Sigmoid colon (tissue), 7 donors: ENCODE data around the gene SYNJ2. TPM values are rescaled to one million over a fixed set of nuclear protein-coding genes. Genes with fewer than 3 reads are reported as not detected.

Source experiments
- DNase-seq: peaks from one replicate; pipeline ENCODE4 v3.0.0-alpha.2; 2019
- H3K27ac ChIP-seq, 4 donors: fragments of 200-600 bp; sonication (generic); one replicate each; pipeline ENCODE4 v1.5.1; 2016 to 2019; ENCODE audit warnings: mild to moderate bottlenecking in 1 of 4
- H3K27me3 ChIP-seq, 3 donors: fragments of 200-600 bp; sonication (generic); one replicate each; pipeline ENCODE4 v1.5.1; 2019; ENCODE audit warnings: mild to moderate bottlenecking in 1 of 3
- H3K36me3 ChIP-seq, 4 donors: fragments of 200-600 bp; sonication (generic); one replicate each; pipeline ENCODE4 v1.5.1; 2016 to 2019
- H3K4me1 ChIP-seq, 4 donors: fragments of 200-600 bp; sonication (generic); one replicate each; pipeline ENCODE4 v1.5.1; 2017 to 2019
- H3K4me3 ChIP-seq, 4 donors: fragments of 200-600 bp; sonication (generic); one replicate each; pipeline ENCODE4 v1.5.1; 2017 to 2019; ENCODE audit warnings: mild to moderate bottlenecking in 2 of 4, moderate library complexity in 1 of 4
- H3K9me3 ChIP-seq, 4 donors: fragments of 200-600 bp in 3 of 4; sonication (generic) in 3 of 4; one replicate each; pipeline versions ENCODE4 v1.5.1 to v1.6.1; 2013 to 2019
- EP300 ChIP-seq, 4 donors: sonication (generic); formaldehyde crosslinking; IDR thresholded peaks; one replicate each; pipeline ENCODE4 v1.6.1; 2017; ENCODE audit warnings: antibody characterized with exemption in 4 of 4
- POLR2A ChIP-seq, 2 donors: fragments of 450-650 bp; IDR thresholded peaks; one replicate each; pipeline ENCODE4 v1.6.1; 2016; ENCODE audit warnings: antibody characterized with exemption in 2 of 2, mild to moderate bottlenecking in 2 of 2, moderate library complexity in 2 of 2
- POLR2AphosphoS5 ChIP-seq, 4 donors: sonication (generic); formaldehyde crosslinking; IDR thresholded peaks; one replicate each; pipeline ENCODE4 v1.6.1; 2017; ENCODE audit warnings: antibody characterized with exemption in 4 of 4
- WGBS, 2 donors: extraction: QIAGEN DNeasy Blood & Tissue Kit; methylation state at CpG; one replicate each; pipeline ENCODE4 v1.1.7; 2013; 5-methylcytosine and 5-hydroxymethylcytosine counted together
- intact Hi-C: fragments of 100-400 bp; cut with DNase I; formaldehyde crosslinking; loops from one replicate; pipeline ENCODE4 v1.15.1; 2023
- polyA plus RNA-seq, 3 donors: library from polyadenylated mRNA; stranded (reverse); fragments of 200-250 nt; gene quantifications; one replicate each; pipeline ENCODE4 v1.2.3, GENCODE V29; 2013
- total RNA-seq, 4 donors: library from RNA; depleted of rRNA; stranded (reverse); fragments of >200 nt; gene quantifications; one replicate each; pipeline ENCODE4 v1.1.0, GENCODE V29; 2016
- TF ChIP-seq, protein P1 (sequence below), 4 experiments: fragments of 450-650 bp in 3 of 4; fragments of 200-600 bp in 1 of 4; IDR thresholded peaks; one replicate each; pipeline ENCODE4 v1.5.1; 2016 to 2019; ENCODE audit warnings: antibody characterized with exemption in 4 of 4, mild to moderate bottlenecking in 3 of 4, moderate library complexity in 2 of 4
- donor health status: healthy with polysubstance abuse.
- donor health status: Bipolar disorder and iron deficiency.
- donor health status: healthy.

The SYNJ2 gene
- total and polyA plus RNA-seq, 7 donors, result 8.7 to 22.9 (median 12.9) TPM

DNA sequence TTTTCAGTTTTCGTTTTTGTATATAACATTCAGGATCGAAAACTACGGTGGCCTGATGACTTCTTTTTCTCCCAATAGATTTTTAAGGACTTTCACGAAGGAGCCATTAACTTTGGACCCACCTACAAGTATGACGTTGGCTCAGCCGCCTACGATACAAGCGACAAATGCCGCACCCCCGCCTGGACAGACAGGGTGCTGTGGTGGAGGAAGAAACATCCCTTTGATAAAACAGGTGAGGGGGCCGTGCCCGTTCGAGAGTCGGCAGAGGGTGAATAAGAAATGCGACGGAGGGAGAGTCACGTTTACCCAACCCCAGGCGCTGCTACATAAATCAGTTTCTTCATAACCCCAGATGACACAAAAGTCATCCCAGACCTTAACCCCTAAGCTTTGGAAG lies 94.9 kb downstream of the SYNJ2 start:
- WGBS, 2 donors, result 94 to 96% methylated on average over 18 of the region's 18 CpGs
- Histone ChIP-seq H3K36me3 (peaks cover 0 to 46% (median 14%) of the 10 kb centered on the region in 4 donors), H3K27ac (no peak overlapping the region), H3K27me3 (no peaks in the 10 kb centered on the region), H3K4me1 (peaks cover 0 to 7% (median 0%) of the 10 kb centered on the region in 4 donors), H3K4me3 (no peak overlapping the region), H3K9me3 (no peaks in the 10 kb centered on the region)
- no peak for DNase-seq
- intact Hi-C loops, result no loop called here
- no peak for TF ChIP-seq EP300 (IDR thresholded peaks at IDR 0.05)
- no peak for TF ChIP-seq POLR2A (IDR thresholded peaks at IDR 0.05)
- TF ChIP-seq POLR2AphosphoS5 (IDR thresholded peaks at IDR 0.05), result no peak
- TF ChIP-seq, protein P1, sequence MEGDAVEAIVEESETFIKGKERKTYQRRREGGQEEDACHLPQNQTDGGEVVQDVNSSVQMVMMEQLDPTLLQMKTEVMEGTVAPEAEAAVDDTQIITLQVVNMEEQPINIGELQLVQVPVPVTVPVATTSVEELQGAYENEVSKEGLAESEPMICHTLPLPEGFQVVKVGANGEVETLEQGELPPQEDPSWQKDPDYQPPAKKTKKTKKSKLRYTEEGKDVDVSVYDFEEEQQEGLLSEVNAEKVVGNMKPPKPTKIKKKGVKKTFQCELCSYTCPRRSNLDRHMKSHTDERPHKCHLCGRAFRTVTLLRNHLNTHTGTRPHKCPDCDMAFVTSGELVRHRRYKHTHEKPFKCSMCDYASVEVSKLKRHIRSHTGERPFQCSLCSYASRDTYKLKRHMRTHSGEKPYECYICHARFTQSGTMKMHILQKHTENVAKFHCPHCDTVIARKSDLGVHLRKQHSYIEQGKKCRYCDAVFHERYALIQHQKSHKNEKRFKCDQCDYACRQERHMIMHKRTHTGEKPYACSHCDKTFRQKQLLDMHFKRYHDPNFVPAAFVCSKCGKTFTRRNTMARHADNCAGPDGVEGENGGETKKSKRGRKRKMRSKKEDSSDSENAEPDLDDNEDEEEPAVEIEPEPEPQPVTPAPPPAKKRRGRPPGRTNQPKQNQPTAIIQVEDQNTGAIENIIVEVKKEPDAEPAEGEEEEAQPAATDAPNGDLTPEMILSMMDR (IDR thresholded peaks at IDR 0.05), result no peak

DNA sequence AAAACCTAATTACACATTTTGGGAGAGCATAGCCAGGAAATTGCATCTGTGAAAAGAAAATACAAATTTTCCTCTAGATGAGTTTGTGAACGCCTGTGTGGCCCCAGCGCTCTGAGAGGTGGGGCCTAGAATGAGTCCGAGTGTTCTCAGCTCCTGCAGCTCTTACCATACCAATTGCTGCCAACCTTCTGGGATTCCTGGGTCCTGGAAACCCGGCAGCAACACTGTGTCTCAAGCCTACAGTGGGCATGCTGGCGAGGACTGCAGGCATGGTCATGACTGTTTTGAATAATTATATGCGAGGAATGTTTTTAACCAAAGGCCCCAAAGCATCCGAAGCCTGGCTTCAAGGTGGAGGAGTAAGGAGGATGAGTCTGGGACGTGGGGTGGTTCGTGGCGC lies 96.0 kb downstream of the SYNJ2 start:
- TF ChIP-seq POLR2A (IDR thresholded peaks at IDR 0.05), result no peak
- TF ChIP-seq, protein P1 (IDR thresholded peaks at IDR 0.05), result no peak
- no peak for TF ChIP-seq EP300 (IDR thresholded peaks at IDR 0.05)
- TF ChIP-seq POLR2AphosphoS5 (IDR thresholded peaks at IDR 0.05), result no peak
- Histone ChIP-seq H3K36me3 (peaks cover 0 to 53% (median 14%) of the 10 kb centered on the region in 4 donors), H3K27ac (no peak overlapping the region), H3K4me3 (no peak overlapping the region), H3K27me3 (no peaks in the 10 kb centered on the region), H3K9me3 (no peaks in the 10 kb centered on the region), H3K4me1 (peaks cover 0 to 4% (median 0%) of the 10 kb centered on the region in 4 donors)
- 95% methylated on average over 10 of the region's 10 CpGs for WGBS, 2 donors
- no peak for DNase-seq
- intact Hi-C loops, result no loop called here

DNA sequence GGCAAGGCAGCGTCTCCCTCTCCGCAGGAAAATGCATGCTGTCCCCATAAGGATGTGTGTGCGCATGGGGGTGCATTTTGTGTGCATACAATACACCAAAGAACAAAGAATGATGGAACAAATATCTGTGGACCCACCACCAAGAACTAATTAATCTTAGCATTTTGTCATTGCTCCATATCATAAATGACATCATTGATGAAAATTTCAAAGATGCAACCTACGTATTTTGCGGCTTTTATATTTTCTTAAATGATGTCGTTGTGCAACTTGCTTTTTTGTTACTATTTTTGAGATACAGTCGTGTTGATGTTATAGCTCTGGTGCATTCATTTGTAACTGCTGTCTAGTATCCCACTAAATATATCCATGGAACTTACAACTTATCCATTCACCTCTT lies 96.7 kb downstream of the SYNJ2 start:
- DNase-seq, result no peak
- Histone ChIP-seq H3K4me1 (peaks cover 0 to 3% (median 0%) of the 10 kb centered on the region in 4 donors), H3K27me3 (no peaks in the 10 kb centered on the region), H3K36me3 (peaks cover 0 to 59% (median 14%) of the 10 kb centered on the region in 4 donors), H3K27ac (no peak overlapping the region), H3K9me3 (no peaks in the 10 kb centered on the region), H3K4me3 (no peak overlapping the region)
- 80 to 89% methylated on average over 7 of the region's 7 CpGs for WGBS, 2 donors
- intact Hi-C loops, result no loop called here
- TF ChIP-seq, protein P1 (IDR thresholded peaks at IDR 0.05), result no peak
- TF ChIP-seq EP300 (IDR thresholded peaks at IDR 0.05), result no peak

DNA sequence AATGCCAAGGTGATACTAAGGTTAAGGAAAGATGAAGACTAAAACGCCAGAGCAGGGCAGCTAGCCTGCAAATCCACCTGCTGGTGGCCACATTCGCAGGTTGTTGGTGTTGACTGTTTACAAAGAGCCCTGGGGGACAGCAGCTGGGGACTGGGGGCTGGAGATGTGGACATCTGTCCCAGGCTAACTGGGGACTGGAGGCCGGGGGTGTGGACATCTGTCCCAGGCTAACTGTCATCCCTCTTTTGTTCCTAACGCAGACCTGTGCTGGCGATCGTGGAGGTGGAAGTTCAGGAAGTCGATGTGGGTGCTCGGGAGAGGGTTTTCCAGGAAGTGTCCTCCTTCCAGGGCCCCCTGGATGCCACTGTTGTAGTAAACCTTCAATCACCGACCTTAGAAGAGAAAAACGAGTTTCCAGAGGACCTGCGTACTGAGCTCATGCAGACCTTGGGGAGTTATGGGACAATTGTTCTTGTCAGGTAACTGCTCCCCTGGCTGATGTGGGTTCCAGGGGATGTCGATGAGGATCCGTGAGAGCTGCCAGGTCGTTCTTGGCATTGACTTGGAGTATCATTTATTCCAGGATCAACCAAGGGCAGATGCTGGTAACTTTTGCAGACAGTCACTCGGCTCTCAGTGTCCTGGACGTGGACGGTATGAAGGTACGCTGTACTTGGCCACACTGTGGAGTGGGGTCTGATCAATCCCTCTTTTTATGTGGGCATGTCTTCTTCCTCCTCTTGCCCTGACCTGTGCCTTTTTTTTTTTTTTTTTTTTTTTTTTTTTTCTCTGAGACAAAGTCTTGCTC lies 99.4 kb downstream of the SYNJ2 start:
- Histone ChIP-seq H3K27ac (no peak overlapping the region), H3K4me1 (peaks cover 0 to 2% (median 0%) of the 10 kb centered on the region in 4 donors), H3K9me3 (no peaks in the 10 kb centered on the region), H3K27me3 (no peaks in the 10 kb centered on the region), H3K36me3 (peaks cover 8 to 81% (median 20%) of the 10 kb centered on the region in 4 donors), H3K4me3 (no peak overlapping the region)
- intact Hi-C loops, result no loop called here
- 88 to 92% methylated on average over 18 of the region's 18 CpGs for WGBS, 2 donors
- TF ChIP-seq POLR2A (IDR thresholded peaks at IDR 0.05) (no peak), EP300 (IDR thresholded peaks at IDR 0.05) (no peak), POLR2AphosphoS5 (IDR thresholded peaks at IDR 0.05) (no peak)
- TF ChIP-seq, protein P1 (IDR thresholded peaks at IDR 0.05), result no peak
- DNase-seq, result no peak

DNA sequence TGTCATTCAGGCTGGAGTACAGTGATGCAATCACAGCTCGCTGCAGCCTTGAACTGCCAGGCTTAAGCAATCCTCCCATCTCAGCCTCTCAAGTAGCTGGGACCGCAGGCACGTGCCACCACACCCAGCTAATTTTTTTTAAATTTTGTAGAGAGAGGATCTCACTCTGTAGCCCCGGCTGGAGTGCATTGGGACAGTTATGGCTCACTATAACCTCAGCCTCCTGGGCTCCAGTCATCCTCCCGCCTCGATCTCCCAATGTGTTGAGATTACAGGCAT lies 99.9 kb downstream of the SYNJ2 start:
- TF ChIP-seq POLR2AphosphoS5 (IDR thresholded peaks at IDR 0.05) (no peak), POLR2A (IDR thresholded peaks at IDR 0.05) (no peak), EP300 (IDR thresholded peaks at IDR 0.05) (no peak)
- TF ChIP-seq, protein P1 (IDR thresholded peaks at IDR 0.05), result no peak
- Histone ChIP-seq H3K4me3 (no peak overlapping the region), H3K27ac (no peak overlapping the region), H3K4me1 (peaks cover 0 to 7% (median 3%) of the 10 kb centered on the region in 4 donors), H3K36me3 (peaks cover 8 to 81% (median 19%) of the 10 kb centered on the region in 4 donors), H3K9me3 (no peaks in the 10 kb centered on the region), H3K27me3 (no peaks in the 10 kb centered on the region)
- DNase-seq, result no peak
- intact Hi-C loops, result no loop called here
- WGBS, 2 donors, result 94 to 96% methylated on average over 6 of the region's 6 CpGs
